ENCODE measurements around the gene RFFL.
"Not testable (repeated sequence)": the region's sequence is repeated elsewhere in the genome, so short reads cannot be mapped to it uniquely, and the experiment has no call there.

Gene RFFL

DNA sequence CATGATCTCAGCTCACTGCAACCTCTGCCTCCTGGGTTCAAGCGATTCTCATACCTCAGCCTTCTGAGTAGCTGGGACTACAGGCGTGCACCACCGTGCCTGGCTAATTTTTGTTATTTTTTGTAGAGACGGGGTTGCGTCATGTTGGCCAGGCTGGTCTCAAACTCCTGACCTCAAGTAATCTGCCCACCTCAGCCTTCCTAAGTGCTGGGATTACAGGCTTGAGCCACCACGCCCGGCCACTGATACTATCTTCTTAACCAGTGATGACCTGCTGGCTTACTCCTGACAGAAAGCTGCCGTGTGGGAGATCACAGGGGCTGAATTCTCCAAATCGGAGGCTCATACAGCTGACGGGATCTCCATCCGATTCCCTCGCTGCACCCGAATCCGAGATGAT, 62.5 kb downstream of the RFFL start:
- DNase-seq: not testable (repeated sequence)

DNA sequence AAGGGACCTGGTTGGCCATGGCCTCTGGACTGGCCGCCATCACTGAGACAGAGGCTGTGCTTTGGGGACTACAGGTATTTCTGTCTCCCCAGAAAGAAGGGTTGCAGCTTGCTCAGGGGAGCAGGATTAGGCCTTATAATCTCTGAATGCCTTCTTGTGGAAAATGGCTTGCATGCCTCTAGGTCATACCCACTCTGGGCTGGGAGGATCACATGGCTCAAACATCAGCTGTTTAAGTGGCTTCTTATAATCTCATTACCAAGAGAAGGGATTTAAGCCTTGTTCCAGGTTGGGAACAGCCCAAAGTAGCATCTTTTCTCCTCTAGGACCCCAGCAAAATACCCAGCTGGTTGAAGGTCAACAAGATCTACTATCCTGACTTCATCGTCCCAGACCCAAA, 64.1 kb downstream of the RFFL start:
- DNase-seq: no peak

GRCh38 chr17:34998205-34998604, 65.3 kb downstream of the RFFL start:
- DNase-seq: no peak

- peak; percentile 70 for DNase-seq
Observed at GRCh38 chr17:34997355-34997862, 66.1 kb downstream of the RFFL start.

- no peak for DNase-seq
Observed at GRCh38 chr17:34996422-34997285, 66.9 kb downstream of the RFFL start.

- no peak for DNase-seq
Observed at GRCh38 chr17:34993031-34993430, 70.5 kb downstream of the RFFL start.

DNA sequence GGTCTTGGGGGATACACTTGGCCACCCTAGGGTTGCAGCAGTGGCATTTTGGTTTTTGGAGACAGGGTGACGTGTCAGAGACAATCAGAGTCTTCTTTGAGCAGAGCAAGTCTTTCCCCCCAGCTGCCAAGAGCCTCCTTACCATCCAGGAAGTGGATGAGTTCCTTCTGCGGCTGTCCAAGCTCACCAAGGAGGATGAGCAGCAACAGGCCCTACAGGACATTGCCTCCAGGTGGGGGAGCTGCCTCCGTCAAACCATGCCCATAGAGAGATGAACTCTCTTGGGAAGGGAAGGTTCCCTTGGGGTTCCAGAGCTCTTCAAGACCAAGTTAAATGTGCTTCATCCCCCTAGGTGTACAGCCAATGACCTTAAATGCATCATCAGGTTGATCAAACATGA, 71.9 kb downstream of the RFFL start:
- no peak for DNase-seq

- DNase-seq: no peak
Observed at GRCh38 chr17:34990921-34991365, 72.6 kb downstream of the RFFL start.

- DNase-seq: no peak
Observed at GRCh38 chr17:34989473-34989872, 74.0 kb downstream of the RFFL start.

- no peak for DNase-seq
Observed at GRCh38 chr17:34988644-34989043, 74.9 kb downstream of the RFFL start.

DNA sequence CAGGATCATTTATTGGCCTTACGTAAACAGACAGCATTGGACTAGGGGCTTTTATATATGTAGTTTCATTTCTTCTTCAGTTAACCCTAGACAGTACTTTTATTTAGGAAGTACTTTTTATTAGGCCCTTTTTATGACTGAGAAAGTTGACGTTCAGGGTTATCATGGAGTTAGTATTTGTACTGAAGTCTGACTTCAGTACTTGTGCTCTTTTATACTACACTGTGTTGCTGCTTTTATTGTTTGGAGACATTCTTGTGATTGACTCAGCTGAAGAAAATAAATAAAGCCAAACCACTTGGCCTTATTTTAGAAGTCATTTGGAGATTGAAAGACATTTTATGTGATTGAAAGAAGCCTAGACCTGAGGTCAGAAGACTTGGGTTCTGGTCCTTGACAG, 76.3 kb downstream of the RFFL start:
- DNase-seq: no peak

- no peak for DNase-seq
Observed at GRCh38 chr17:34981538-34982241, 81.8 kb downstream of the RFFL start.

GRCh38 chr17:34980681-34981537, 82.6 kb downstream of the RFFL start:
- DNase-seq: peak; percentile 49

DNA sequence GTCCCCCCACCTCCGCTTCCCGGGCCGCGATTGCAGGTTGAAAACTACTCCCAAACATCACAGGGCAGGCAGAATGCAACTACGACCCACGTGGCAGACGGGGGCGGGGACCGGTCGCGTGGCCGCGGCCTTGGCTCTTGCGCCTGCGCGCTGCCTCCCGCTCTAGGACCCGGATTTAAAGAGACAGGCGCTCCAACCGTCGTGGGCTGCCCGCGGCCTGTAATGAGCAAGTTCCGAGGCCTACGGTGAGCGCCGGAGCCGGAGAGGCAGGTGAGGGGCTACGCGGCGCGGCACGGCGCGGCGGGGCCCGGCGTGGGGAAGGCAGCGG, 83.2 kb downstream of the RFFL start, which contains the start of gene LIG3:
TSS of gene LIG3 (plus strand) at position 160 of the 328 bp plus-strand sequence. CDS start 2,494 bp downstream, outside the sequence.
- DNase-seq: peak; percentile 89

GRCh38 chr17:34979650-34980352, 83.7 kb downstream of the RFFL start:
- DNase-seq: no peak

GRCh38 chr17:34979153-34979552, 84.4 kb downstream of the RFFL start:
- DNase-seq: no peak

DNA sequence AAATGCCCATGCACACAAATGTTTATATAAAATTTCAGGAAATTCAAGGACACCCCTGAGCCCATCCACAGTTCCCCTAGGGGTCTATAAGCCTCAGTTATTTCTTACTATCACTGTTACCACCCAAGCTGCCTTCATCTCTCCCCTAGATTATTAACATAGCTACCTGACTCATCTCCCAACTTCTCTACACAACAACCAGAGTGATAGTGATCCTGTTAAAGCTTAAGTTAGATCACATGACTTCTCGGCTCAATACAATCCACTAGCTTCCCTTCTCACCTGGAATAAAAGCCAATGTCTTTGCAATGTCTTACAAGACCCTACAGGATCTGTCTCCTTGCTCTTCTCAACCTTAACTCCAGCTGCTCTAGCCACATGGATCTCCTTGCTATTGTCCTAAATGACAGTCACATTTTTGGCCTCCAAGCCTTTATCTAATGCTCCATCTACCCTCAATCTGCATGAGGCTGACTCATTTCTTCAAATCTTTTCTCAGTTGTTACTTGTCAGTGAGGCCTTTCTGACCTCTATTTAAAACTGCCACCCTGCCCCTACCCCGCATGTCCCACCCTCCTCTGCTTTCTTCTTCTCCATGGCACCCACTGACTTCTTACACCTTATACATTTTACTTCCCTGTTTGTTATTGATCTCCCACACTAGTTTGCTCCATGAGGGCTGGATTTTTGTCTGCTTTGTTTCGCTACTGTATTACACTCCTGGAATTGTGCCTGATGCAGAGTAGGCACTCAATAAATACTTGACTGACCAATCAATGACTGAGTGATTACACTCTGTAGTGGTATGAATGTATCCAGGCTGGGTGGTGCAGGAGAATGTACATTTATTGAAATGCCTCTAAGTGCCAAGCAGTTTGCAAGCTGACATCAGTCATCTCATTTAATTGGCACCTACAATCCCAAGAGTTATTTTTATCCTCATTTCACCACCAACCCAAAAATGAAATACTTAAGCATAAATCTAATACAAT, 88.4 kb downstream of the RFFL start:
- no peak for DNase-seq

DNA sequence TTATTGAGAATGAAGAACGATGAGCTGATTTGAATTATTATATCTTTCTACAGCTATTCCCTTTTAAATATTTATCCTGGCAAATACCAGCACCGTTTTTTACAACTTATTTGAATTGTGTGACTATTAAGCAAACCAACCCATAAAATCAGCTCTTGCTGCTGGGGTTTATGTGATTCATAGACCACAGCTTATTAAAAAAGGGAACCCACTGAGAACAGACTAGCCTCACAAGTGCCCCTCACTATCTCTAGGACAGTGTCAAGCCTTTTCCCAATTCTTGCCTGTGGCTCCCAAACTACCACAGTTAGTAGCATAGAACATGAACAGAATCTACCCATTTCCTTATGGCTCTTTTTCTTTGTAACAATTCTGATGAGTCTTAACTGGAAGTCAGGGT, 89.3 kb downstream of the RFFL start:
- no peak for DNase-seq

DNA sequence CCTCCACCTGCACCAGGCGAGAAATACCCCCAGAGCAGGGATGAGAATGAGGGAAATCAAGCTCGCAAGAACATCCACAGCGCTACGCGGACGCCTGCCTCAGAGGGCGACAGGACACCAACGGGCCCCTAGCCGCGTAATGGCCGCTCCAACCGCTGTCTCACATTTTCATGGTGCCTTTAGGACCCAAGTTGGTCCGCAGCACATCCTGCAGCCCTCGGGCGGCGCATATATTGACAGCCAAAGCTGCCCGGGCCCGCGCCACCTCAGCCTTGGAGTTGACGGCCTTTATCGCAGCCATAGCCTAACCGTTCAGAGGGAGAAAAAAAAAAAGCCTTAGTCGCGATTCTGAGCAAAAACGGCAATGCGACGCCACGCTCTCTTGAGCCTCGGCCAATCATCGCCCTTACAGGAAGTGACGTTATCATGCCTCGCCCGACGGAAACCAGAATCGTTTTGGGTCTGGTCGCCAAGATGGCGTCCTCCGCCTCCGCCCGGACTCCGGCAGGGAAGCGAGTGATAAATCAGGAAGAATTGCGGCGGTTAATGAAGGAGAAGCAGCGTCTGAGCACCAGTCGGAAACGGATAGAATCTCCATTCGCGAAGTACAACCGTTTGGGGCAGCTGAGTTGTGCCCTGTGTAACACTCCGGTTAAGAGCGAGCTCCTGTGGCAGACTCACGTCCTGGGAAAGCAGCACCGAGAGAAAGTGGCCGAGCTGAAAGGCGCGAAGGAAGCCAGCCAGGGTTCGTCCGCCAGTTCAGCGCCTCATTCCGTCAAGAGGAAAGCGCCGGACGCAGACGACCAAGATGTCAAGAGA, 102.2 kb downstream of the RFFL start, which contains the start of the genes CCT6B and ZNF830:
TSS of gene CCT6B (minus strand) at position 368 of the 819 bp plus-strand sequence. CDS start at position 301, 67 bp downstream.
TSS of gene ZNF830 (plus strand) at position 448 of the 819 bp plus-strand sequence. CDS start at position 475, 27 bp downstream.
- DNase-seq: peak; percentile 89

- no peak for DNase-seq
Observed at GRCh38 chr17:34958438-34958837, 105.1 kb downstream of the RFFL start.

Measured in NCI-H1105 (cell line).